ENCODE measurements around the gene PPARD. TPM values are rescaled to one million over a fixed set of nuclear protein-coding genes. Genes with fewer than 3 reads are reported as not detected.

PPARD gene
- total and polyA plus RNA-seq, 2 of the 13 experiments (the other 11 are each of a cell fraction or from before 2014, with no cell fraction given): 6.1 to 13.3 TPM

- no peak for TF ChIP-seq ZGPAT (CRISPR knock-in tag; IDR thresholded peaks at IDR 0.05)
- no peak; the same call in 1 of the 2 replicates for TF ChIP-seq ZNF879 (CRISPR knock-in tag; IDR thresholded peaks at IDR 0.05)
- TF ChIP-seq ZNF432 (CRISPR knock-in tag; IDR thresholded peaks at IDR 0.05; ENCODE audit: borderline replicate concordance): no peak
- TF ChIP-seq AHR (CRISPR knock-in tag; IDR thresholded peaks at IDR 0.05): no peak
- TF ChIP-seq KLF11 (CRISPR knock-in tag; IDR thresholded peaks at IDR 0.05): no peak
- no peak for TF ChIP-seq TEF (CRISPR knock-in tag; IDR thresholded peaks at IDR 0.05)
- TF ChIP-seq MAF1 (CRISPR knock-in tag; IDR thresholded peaks at IDR 0.05; ENCODE audit: borderline replicate concordance): no peak
- peak; percentile 80; the same call in 1 of the 2 replicates for TF ChIP-seq ZFP36L1 (CRISPR knock-in tag; IDR thresholded peaks at IDR 0.05)
- TF ChIP-seq NR2C2 (CRISPR knock-in tag; IDR thresholded peaks at IDR 0.05; ENCODE audit: borderline replicate concordance): no peak; the same call in 1 of the 2 replicates
- TF ChIP-seq ARNT (IDR thresholded peaks at IDR 0.05): no peak
- no peak for TF ChIP-seq HNRNPK (IDR thresholded peaks at IDR 0.05; ENCODE audit: low read depth, low read length, poor library complexity, severe bottlenecking)
- TF ChIP-seq ZNF160 (CRISPR knock-in tag; IDR thresholded peaks at IDR 0.05): no peak
- TF ChIP-seq ZBTB46 (CRISPR knock-in tag; IDR thresholded peaks at IDR 0.05; ENCODE audit: borderline replicate concordance): peak; percentile 80; the same call in 1 of the 2 replicates
- TF ChIP-seq ZNF207 (IDR thresholded peaks at IDR 0.05; ENCODE audit: borderline replicate concordance): no peak
- no peak for TF ChIP-seq MIER2 (CRISPR knock-in tag; IDR thresholded peaks at IDR 0.05)
- no peak for TF ChIP-seq HCFC1 (IDR thresholded peaks at IDR 0.05; ENCODE audit: low read depth, low read length)
- no peak for TF ChIP-seq NCOA2 (CRISPR knock-in tag; IDR thresholded peaks at IDR 0.05)
- no peak for TF ChIP-seq ZNF260 (CRISPR knock-in tag; IDR thresholded peaks at IDR 0.05; ENCODE audit: borderline replicate concordance, low read depth)
- no peak; the same call in 1 of the 2 replicates for TF ChIP-seq IRF2 (CRISPR knock-in tag; IDR thresholded peaks at IDR 0.05)
- no peak for TF ChIP-seq ZFP1 (CRISPR knock-in tag; IDR thresholded peaks at IDR 0.05)
- TF ChIP-seq KLF12 (CRISPR knock-in tag; IDR thresholded peaks at IDR 0.05; ENCODE audit: borderline replicate concordance): no peak
- TF ChIP-seq, protein P1, sequence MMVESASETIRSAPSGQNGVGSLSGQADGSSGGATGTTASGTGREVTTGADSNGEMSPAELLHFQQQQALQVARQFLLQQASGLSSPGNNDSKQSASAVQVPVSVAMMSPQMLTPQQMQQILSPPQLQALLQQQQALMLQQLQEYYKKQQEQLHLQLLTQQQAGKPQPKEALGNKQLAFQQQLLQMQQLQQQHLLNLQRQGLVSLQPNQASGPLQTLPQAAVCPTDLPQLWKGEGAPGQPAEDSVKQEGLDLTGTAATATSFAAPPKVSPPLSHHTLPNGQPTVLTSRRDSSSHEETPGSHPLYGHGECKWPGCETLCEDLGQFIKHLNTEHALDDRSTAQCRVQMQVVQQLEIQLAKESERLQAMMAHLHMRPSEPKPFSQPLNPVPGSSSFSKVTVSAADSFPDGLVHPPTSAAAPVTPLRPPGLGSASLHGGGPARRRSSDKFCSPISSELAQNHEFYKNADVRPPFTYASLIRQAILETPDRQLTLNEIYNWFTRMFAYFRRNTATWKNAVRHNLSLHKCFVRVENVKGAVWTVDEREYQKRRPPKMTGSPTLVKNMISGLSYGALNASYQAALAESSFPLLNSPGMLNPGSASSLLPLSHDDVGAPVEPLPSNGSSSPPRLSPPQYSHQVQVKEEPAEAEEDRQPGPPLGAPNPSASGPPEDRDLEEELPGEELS (CRISPR knock-in tag; IDR thresholded peaks at IDR 0.05): no peak
- no peak for TF ChIP-seq MATR3 (CRISPR knock-in tag; IDR thresholded peaks at IDR 0.05)
- no peak for TF ChIP-seq TBX3 (IDR thresholded peaks at IDR 0.05; ENCODE audit: borderline replicate concordance)
- TF ChIP-seq, protein P2, sequence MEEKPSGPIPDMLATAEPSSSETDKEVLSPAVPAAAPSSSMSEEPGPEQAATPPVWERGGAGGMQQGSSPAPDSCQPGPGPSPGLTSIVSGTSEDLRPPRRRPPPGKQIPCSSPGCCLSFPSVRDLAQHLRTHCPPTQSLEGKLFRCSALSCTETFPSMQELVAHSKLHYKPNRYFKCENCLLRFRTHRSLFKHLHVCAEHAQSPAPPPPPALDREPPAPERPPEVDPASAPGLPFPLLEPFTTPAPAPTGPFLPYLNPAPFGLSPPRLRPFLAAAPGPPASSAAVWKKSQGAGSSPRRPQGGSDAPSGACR (CRISPR knock-in tag; IDR thresholded peaks at IDR 0.05): no peak
- TF ChIP-seq ZNF567 (CRISPR knock-in tag; IDR thresholded peaks at IDR 0.05; ENCODE audit: borderline replicate concordance): no peak
These were observed 24.7 kb upstream of the PPARD start (continued) for GRCh38 chr6:35317483-35318195.

Measured in HepG2 (cell line).